GF-D8 (cell line): ENCODE data around the gene MACROH2A1.

ENCODE experiments used
- DNase-seq: peaks from one replicate; lab custom pipeline; 2025; lab: John Stamatoyannopoulos, UW

Gene MACROH2A1

DNA sequence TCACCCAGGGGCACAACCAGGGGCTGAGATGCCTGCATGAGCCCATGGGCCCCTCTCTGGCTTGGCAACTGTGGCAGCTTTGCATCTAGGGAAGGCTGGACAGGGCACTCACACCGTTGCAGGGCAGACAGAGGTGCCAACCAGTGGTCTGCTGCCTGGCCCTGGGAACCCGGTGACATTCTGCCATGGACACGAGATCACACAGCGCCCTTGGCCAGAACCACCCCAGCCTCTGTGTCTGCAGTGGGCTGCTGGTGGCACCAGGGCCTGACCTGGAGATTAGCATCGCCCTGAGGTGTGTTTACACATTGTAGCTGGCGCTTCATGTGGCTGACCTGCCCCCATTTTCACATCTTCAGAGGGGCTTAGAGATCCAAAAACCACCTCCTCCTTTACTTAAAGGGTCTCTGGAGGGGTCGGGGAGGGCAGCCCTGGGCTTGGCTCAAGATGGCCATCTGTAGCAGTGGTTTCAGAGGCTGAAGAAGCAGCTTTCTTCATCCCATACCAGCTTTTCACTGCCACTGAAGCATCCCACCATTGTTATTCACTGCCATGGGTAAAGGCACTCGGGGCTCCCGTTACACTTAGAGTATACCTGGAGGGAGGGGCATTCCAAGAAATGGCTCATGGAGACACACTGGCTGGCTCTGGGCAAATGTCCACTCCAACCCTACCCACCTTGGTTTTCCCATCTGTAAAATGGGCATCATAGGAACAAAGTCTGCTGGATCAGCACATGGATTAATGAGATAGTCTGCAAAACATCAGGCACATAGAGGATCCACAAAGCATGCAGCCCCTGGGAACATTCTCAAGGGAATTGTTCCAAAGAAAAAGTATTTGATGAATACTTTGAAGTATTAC is 36.7 kb upstream of the MACROH2A1 start:
- no peak for DNase-seq

DNA sequence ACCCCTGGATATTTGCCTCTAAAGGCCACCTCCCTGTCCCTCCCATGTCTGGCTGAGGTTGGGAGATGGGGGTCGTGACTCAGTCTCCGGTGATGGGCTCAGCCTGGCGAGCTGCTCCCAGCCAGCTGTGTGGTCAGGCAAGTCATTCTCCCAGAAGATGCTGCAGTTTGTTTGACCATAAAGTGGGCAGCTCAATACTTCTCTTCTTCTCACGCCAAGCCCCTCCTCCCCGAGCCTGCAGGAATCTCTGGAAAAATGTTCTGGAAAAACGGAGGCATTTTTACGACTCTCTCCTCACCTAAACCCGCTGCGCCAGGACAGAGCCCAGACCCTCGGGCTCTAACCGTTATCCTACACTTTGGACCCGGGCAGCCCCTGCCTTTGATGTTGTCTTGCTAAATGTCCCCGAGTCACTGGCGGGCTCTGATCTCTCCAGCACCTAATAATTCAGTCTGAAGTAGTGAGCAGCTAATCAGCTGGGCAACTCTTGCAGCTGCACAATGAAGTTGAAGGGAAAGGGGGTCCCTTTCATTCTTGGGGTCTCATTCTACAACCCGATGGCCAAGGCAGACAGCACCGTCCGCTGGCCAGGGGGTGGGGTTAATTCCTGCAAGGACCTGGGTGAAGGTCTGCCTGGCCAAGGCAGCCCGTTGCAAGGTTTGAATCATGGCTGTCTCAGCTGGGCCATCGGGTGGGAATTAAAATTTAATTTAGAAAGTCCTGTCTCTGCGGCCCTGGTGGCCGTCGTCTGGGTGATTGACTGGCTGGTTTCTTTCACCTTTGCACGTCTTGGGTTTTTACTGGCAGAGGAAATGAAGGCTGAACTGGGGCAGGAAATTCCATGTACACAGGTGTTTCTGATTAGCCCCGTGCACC is 35.8 kb upstream of the MACROH2A1 start:
- DNase-seq, result no peak

DNA sequence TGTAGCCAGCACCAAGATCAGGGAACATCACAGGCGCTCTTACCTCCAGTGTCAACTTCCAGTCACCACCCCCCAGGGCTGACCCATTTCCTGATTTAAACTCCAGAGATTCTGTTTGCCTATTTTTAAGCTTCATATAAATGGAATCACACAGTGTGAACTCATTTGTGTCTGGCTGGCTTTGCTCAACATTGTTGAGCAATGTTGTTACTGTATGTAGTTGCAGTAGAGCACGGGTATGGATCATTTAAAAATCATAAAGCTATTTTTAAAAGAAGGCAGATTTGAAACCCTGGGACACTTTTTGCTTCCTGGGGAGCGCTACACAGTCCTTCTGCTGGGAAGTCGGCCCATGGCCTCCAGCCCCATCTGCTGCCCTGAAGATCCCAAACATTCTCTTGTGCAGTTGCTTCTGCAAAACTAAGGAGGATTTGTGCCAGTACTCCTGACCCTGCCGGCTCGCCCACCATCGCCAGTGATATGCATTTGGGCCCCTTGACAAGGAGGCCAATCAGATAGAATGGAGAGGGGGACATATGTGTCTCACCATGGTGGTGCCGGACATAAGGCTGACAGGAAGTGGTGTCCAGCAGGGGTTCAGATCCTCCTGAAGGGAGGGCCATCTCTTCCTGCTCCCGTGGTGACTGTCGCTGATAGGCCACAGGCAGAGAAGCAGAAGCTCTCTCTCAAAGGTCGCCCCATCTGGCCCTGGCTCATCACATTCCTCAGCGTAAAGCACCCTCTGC is 34.8 kb upstream of the MACROH2A1 start:
- no peak for DNase-seq

DNA sequence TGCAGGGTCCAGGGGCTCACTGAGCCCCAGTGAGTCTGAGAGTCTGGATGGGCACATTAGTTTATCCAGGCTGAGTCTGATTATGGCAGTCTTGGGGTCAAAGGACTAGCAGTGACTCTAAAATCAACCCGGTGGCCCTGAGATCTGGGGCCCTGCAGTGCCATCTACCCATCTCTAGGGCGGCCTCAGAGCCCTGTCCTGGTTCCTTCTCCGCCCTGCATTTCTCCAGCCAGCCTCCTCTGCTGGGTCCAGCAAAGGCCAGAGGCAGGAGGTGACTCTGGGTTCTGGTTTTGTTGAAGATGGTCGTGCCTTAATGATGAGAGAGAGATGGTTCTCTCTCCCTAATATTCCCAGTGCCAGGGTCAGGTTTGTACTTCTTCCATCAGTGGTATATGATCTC is 33.1 kb upstream of the MACROH2A1 start:
- DNase-seq, result no peak

DNA sequence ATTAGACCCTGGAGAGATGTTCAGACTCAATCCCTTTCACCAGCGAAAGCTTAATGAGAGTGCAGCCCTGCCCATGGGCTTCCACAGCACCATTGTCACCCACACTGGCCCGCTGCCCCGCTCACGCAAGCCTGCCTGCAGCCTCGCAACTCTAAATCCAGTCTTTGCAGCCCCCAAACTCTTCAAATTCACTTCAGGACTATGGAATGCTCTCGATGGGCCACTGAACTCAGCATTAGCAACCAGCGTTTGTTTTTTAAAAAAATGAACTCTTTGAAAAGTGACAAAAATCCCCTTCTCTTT is 31.1 kb upstream of the MACROH2A1 start:
- DNase-seq, result no peak

DNA sequence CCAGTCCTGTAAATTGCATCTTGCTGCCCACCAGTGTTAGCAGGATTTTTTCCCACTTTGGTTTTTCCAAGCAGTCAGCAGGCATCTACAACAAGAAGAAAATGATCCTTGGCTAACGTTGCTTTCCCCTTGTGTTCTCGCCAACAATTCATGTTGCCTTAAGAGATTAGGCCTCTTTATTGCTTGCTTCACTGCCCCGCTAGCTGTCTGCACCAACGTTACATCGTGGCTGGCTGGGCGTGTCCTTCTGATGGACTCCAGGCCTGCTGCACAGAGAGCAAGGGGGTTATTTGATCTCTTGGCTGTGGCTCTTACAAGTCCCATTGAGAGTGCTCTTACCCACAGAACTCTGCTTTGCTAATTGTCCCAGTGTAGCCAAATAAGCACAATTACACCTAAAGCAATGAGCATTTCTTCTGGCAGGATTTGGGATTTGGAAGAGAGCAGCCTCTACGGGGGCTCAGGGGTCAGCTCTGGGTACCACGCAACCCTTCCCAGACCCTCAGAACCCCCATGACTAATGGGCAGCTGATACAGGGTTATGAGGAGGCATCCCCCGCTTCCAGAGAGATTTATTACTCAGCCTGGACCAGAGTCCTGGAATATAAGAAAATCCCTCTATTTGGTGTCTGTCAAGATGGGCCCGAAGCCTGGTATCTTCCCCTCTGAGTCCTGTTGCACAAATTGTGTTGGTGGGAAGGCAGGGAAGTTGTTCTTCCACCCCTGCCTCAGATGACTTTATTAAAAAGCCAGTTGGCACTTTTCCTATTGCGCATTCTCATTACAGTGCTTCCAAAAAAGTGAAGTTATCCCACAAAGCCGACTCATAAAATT is 30.5 kb upstream of the MACROH2A1 start:
- no peak for DNase-seq

DNA sequence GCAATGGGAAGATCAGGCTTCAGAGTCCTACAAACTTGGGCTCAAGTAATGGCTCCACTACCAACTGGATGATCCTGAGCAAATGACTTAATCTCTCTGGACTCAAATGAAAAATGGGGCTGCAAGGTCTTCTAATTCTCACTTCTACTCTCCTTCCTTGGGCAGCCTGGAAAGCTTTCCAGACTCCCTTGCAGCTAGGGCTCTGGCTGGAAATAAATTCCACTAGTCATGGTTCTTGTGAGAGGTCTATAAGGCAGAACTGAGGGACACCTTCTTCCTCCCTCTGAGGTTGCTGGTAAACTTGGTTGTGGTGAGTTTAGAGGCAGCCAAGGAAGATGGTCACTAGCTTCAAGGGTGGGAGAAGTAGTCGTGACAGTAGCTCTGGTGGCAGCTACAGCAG is 29.6 kb upstream of the MACROH2A1 start:
- no peak for DNase-seq

DNA sequence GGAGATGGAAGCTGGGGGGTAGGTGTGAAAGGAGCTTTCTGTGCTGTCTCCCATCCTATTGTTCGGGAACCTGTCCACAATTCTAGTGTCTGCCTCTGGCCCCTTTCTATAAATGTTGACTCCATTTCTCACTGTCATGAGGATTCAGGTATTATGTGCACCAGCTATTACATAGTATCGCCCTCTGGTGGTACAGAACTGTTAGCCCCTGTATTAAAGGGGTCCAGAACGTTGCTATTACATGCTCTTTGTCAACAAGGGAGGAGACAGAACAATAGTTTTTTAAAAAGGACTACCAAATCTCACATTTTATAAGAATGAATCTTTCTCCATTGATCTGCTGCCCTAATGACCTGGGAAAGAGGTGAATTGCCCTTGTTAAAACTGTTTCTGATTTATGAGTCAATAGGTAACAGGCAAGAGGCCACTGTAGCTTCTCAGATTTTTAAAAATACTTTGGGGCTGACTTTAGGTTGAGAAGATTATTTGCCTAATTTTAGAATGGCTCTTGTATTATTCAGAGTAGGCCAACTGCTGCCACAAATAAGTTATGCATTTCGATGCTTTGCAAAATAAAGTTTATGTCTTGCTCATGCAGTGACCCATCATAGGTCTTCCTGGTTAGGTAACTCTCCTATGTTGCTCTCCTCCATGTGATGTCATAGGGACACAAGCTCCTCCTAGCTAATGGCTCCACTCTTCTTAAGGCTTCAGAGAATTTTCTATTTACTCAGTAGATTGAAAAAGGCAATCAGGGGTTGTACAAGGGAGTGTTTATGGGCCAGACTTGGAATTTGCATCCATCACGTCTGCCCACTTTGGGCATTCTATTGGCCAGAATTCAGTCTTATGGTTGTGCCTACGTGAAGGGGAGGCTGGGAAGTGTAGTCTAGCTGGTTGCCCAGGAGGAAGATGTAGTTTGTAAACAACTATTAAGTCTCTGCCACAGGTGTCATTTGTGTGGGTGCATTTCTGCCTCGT is 27.4 kb upstream of the MACROH2A1 start:
- peak; percentile 36 for DNase-seq

DNA sequence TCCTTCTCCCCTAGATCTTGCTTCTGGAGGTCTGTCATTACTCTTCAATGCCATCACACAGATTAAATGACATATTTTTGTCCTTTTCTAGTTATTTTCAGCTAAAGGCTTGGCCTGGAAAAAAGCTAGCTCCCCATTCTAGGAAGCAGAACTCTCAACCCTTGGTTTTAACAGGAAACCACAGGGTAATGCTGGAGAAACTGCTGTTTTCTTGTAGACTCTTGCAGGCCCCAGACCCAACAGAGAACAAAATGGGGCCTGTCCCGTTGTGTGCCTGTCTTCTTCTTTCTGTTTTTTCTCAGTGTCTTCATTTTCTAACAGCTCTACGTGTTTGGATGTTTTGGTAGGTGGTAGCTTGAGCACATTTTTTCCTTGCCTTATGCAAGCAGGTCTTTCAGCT is 26.6 kb upstream of the MACROH2A1 start:
- DNase-seq, result peak; percentile 64

DNA sequence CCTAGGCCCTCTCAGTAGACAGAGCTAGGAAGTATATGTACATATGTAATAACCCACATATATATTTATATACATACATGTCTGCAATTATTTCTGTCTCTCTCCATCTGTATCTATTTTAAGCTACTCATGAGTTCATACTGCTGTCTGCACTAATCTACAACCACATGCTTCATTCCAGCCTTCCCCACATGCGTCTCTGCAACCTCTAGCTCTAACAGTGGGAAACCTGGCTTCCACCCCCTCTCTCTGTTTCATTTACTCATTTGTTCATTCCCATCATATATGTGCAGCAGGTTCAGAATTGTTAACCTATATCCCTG is 24.8 kb upstream of the MACROH2A1 start:
- no peak for DNase-seq

DNA sequence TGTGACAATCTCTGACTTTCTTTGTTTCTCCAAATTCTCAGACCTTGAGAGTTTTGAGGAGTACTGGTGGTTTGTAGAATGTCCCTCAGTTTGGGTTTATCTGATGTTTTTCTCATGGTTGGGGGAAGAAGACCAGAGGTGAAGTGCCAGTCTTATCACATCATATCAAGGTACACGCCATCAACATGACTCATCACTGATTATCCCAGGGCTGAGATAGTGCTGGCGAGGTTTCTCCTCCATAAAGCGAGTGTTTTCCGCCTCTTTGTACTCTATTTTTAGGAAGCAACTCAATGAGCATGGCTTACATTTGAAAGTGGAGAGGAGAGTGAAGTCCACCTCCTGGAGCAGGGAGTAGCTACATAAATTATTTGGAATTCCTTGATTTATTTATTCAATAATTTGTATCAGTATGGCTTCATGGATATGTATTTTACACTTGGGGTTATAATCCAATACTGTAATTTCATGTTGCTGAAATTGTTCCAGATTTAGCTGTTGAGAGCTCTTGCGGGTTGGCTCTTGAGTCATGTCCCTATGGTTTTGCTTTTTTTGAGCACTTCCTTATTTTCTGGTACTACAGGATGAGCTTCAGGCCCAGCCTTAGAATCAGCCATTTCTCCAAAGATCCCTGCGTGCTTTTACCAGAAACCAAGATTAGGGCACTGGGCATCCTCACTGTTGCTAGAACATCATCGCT is 24.3 kb upstream of the MACROH2A1 start:
- DNase-seq, result peak; percentile 29

DNA sequence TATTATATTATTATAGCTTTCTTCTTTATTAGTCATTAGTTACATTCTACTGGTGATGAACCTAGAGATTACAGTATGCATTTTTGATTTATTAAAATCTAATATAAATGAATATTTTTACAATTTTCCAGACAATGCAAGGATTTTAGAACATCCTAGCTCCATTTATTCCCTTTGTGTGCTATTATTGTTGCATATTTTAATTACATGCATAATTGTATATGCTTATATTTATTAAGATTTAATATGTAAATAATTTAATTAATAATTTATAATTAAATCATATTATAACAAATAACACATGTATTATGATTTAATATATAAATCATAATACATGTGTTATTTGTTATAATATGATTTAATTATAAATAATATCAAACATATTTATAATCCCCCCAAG is 23.4 kb upstream of the MACROH2A1 start:
- no peak for DNase-seq

DNA sequence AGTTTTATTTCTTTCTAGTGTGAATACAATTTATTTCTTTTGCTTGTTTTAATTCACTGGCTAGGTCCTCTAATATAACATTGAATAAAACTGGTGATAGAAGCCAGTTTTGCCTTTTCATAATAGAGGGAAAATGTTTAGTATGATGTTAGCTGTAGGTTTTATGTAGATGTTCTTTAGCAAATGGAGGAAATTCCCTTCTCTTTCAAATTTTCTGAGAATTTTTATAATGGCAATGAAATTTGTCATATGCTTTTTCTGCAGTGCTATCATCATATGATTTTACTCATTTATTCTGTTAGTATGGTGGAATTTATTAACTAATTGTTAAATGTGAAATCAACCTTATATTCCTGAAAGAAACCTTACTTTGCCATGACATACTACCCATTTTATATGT is 18.1 kb upstream of the MACROH2A1 start:
- DNase-seq, result no peak

DNA sequence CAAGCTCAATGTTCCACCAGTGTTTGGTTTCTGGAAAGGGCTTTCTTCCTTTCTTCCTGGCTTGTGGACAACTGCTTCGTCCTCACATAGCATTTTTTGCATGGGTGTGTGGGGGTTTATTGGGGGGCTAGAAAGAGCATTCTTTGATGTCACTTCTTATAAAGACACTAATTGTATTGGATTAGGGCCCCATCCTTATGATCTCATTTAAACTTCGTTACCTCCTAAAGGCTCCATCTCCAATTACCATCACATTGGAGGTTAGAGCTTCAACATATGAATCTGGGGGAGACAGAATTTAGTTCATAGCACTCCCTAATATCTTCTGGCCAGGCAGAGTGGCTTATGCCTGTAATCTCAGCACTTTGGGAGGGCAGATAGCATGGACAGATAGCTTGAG is 6.1 kb upstream of the MACROH2A1 start:
- DNase-seq, result no peak

DNA sequence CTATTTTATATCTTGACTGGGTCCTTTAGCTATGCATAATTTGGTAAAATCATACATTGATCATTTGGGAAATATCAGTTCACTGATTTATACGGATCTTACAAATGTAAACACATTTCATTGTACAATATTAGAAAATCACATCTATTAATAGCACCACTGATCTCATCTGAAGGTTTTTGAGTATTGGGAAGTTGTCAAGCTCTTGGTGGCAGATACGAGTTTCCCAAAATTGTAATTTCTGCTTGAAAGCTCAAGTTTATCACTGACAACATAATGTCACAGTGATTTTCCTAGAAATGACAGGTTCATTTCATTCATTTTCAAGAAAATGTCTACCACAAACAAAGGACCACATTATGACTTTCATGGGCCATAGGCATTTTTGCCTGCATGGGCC is 3.0 kb upstream of the MACROH2A1 start:
- no peak for DNase-seq

DNA sequence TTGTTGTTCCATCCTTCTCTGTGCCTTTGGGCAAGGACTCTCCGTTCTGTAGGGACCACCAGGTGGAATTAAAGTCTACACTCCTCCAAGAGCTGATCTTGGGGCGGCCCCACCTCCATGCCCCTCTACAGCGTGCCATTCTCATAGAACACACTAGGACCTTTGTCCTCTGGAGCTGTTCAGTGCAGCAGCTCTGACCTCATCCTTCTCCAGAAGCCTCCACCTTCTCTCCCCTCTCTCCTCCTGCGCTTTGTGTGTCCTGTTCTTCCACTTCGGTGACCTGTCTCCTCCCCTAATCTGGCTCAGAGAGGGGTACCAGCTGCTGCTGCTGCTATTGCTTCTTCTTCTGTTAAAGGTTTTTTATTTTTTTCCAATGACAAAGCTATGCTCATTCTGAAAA is 1.8 kb upstream of the MACROH2A1 start:
- no peak for DNase-seq

DNA sequence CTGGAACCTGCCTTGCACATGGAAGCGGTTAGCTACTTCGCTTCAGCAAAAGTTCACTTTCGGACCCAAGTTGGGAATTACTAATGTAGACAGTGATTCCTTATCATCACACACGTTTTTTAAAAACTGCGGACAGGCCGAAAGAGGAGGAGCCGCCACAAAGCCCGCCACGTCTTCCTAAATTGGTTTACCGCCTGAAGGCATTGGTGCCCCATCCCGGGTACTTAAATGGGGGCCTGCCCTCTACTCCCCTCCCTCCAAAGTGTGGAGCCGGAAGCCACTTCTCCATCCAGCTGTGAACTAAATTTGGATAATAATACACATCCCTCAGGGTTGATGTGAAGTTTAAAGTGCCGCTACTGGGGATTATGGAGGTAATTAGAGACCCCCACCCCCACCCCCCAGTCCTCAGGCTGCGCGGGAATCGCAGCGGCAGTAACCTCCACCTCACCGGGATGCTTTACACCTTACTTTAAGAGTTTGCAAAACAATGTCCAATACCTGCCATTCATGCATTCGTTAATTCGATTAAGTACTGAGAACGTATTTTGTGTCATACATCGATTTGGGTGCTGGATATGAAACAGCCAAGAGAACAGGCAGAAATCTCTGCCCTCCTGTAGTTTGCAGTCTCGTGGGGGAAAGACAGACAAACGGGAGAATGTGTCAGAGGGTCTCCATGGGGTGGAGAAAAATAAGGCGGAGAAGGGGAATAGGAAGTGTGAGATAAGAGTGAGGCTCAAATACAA is 937 bp upstream of the MACROH2A1 start:
- DNase-seq, result peak; percentile 31

DNA sequence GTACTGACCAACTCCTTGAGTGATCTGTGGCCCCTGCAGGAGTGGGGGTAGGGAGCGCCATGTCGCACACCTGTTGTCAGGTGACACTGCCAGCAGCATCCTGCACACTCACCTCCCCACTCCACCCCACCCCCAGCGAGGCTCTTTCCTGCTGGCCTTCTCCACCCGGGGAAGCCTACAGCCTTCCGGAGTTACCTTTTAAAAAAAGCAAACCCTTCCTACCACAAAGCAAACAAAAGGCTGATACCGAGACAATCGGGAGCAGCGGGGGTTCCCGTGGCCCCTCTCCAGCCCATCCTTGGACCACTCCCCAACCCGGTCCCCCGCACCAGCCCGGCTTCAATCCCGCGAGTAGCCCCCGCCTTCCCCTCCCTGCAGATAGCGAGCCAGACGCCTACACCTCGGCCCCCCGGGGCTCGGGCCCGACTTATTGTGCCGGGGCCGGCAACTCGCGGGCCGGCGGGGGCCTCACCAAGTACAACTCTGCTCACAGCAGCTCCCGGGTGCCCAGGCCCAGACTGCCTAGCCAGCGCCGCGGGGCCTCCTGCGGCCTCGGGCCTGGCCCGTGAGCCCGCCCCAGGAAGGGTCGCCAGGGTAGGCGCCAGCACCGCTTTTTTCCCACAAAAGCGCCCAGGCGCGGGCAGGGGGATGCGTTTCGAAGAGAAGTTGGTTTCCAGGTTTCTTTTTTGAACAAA is 724 bp downstream of the MACROH2A1 start:
- no peak for DNase-seq

DNA sequence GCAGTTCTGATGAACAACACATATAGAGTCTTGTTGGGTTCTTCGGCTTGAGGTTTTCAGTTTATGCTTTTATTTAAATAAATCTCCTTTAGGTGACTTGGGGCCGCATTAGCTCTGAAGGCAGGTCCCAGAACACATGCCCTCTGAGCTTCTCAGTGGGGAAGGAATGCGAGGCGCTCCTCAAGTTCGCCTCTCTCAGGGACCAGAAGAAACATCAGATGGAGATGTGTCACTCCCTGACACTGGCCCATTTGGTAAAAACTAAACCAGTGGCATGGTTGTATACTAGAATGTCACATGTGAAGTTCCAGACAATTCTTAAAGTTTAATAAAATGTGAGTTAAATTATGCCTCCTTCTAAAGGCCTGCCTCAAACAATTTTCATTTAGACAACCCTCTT is 1.9 kb downstream of the MACROH2A1 start:
- no peak for DNase-seq
